ACC112 (cell line): ENCODE data around the gene FBXO11.

Experiments
- H2AFZ ChIP-seq: fragments of 200-600 bp; sonication (generic); one replicate; pipeline ENCODE4 v1.6.0; 2017; ENCODE audit warnings: antibody characterized with exemption, low read length; ENCODE audit not compliant: unreplicated experiment
- H3K27ac ChIP-seq: fragments of 200-600 bp; sonication (generic); 2 replicates; pipeline ENCODE4 v1.5.1; 2014; ENCODE audit warnings: low read depth, mild to moderate bottlenecking, antibody characterized with exemption, low read length, moderate library complexity
- H3K27me3 ChIP-seq: fragments of 200-600 bp; sonication (generic); 2 replicates; pipeline ENCODE4 v1.6.1; 2014; ENCODE audit warnings: mild to moderate bottlenecking, antibody characterized with exemption, low read length, moderate library complexity, mixed read lengths; ENCODE audit not compliant: insufficient read depth
- H3K36me3 ChIP-seq: fragments of 200-600 bp; sonication (generic); 2 replicates; pipeline ENCODE4 v1.6.1; 2016; ENCODE audit warnings: mild to moderate bottlenecking, antibody characterized with exemption, low read length, moderate library complexity, mixed read lengths; ENCODE audit not compliant: insufficient read depth
- H3K4me1 ChIP-seq: fragments of 200-600 bp; sonication (generic); one replicate; pipeline ENCODE4 v1.6.1; 2016; ENCODE audit warnings: low read length, mixed read lengths; ENCODE audit not compliant: insufficient read depth, unreplicated experiment, control insufficient read depth
- H3K4me3 ChIP-seq: fragments of 200-600 bp; sonication (generic); 2 replicates; pipeline ENCODE4 v1.5.1; 2014; ENCODE audit warnings: mild to moderate bottlenecking, low read depth, low read length
- H3K79me2 ChIP-seq: fragments of 200-600 bp; sonication (generic); one replicate; pipeline ENCODE4 v1.6.0; 2016; ENCODE audit warnings: low read length; ENCODE audit not compliant: control insufficient read depth, unreplicated experiment, insufficient read depth

The FBXO11 gene

GRCh38 chr2:47809903-47810302 lies 96.4 kb downstream of the FBXO11 start:
- no peak overlapping the region for H3K27ac ChIP-seq
- H3K4me1 ChIP-seq = peaks cover 15% of the 10 kb centered on the region
- H2AFZ ChIP-seq = no peak overlapping the region
- H3K79me2 ChIP-seq = no peaks in the 10 kb centered on the region
- H3K27me3 ChIP-seq = no peaks in the 10 kb centered on the region
- peaks cover 49% of the 10 kb centered on the region for H3K36me3 ChIP-seq
- no peak overlapping the region for H3K4me3 ChIP-seq

DNA sequence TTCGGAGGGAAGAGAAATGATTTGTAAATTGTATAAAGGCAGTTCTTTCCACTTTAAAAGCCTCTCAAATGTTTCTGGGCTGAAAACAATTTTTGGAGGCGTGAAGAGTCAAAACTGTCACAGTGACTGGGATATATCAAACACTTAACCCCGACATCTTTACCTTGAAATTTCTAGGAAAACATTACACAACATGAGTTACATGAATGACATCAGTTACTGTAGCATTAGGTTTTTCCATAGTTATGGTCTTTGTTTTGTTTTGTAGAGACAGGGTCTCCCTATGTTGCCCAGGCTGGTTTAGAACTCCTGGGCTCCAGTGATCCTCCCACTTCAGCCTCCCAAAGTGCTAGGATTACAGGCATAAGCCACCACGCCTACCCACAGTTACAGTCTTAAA lies 97.7 kb downstream of the FBXO11 start:
- Histone ChIP-seq H3K36me3 (peaks cover 61% of the 10 kb centered on the region), H3K4me1 (peaks cover 15% of the 10 kb centered on the region), H3K79me2 (peaks cover 2% of the 10 kb centered on the region), H3K4me3 (no peak overlapping the region), H2AFZ (no peak overlapping the region), H3K27me3 (no peaks in the 10 kb centered on the region), H3K27ac (no peak overlapping the region)

GRCh38 chr2:47805850-47806249 lies 100.4 kb downstream of the FBXO11 start:
- peaks cover 5% of the 10 kb centered on the region for H3K4me1 ChIP-seq
- peaks cover 5% of the 10 kb centered on the region for H3K79me2 ChIP-seq
- no peaks in the 10 kb centered on the region for H3K27me3 ChIP-seq
- peaks cover 76% of the 10 kb centered on the region for H3K36me3 ChIP-seq
- no peak overlapping the region for H3K27ac ChIP-seq
- H3K4me3 ChIP-seq = no peak overlapping the region
- H2AFZ ChIP-seq = no peak overlapping the region

DNA sequence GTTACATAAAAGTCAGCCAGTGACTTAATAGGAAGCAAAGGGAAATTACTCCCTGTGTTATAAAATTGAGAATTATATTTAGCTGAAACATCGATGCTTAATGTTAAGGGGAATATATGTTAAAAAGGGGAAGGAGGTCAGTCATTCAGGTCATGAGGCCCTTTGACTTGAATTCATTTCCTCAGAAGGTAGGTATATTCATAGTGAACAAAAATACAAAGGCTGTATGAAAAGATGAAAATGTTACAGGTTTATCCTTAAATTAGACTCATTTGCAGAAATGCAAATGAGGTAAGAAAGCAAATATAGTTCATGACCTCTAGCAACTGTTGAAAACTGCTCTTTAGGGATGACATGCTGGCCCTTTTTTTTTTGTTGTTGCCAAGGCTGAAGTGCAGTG lies 102.5 kb downstream of the FBXO11 start:
- H3K4me3 ChIP-seq = no peak overlapping the region
- no peaks in the 10 kb centered on the region for H3K27me3 ChIP-seq
- H2AFZ ChIP-seq = no peak overlapping the region
- H3K79me2 ChIP-seq = peaks cover 16% of the 10 kb centered on the region
- H3K36me3 ChIP-seq = peaks cover 89% of the 10 kb centered on the region
- H3K4me1 ChIP-seq = no peaks in the 10 kb centered on the region
- no peak overlapping the region for H3K27ac ChIP-seq

GRCh38 chr2:47803363-47803762 lies 102.9 kb downstream of the FBXO11 start:
- H2AFZ ChIP-seq = no peak overlapping the region
- no peak overlapping the region for H3K4me3 ChIP-seq
- H3K27ac ChIP-seq = no peak overlapping the region
- H3K27me3 ChIP-seq = no peaks in the 10 kb centered on the region
- H3K79me2 ChIP-seq = peaks cover 16% of the 10 kb centered on the region
- H3K36me3 ChIP-seq = peaks cover 90% of the 10 kb centered on the region
- no peaks in the 10 kb centered on the region for H3K4me1 ChIP-seq

DNA sequence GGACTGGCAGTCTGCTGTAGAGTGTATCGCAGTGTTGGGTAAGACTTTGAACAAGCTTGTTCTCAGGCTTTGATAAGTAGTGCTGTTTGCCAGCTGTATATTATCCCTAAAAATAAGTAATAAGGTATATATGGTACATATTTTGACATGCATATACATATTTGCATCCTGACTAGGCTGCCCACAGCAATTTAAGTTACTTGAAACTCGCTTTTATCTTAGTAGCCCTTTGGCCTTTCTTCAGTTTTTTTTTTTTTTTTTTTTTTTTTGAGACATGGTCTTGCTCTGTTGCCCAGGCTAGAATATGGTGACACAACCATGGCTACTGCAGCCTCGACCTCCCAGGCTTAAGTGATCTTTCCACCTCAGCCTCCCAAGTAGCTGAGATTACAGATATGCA lies 105.2 kb downstream of the FBXO11 start:
- H3K4me3 ChIP-seq = no peak overlapping the region
- peaks cover 91% of the 10 kb centered on the region for H3K36me3 ChIP-seq
- no peak overlapping the region for H2AFZ ChIP-seq
- no peaks in the 10 kb centered on the region for H3K4me1 ChIP-seq
- peaks cover 24% of the 10 kb centered on the region for H3K79me2 ChIP-seq
- H3K27me3 ChIP-seq = no peaks in the 10 kb centered on the region
- no peak overlapping the region for H3K27ac ChIP-seq

GRCh38 chr2:47799031-47799609 lies 107.2 kb downstream of the FBXO11 start:
- H3K27me3 ChIP-seq = no peaks in the 10 kb centered on the region

DNA sequence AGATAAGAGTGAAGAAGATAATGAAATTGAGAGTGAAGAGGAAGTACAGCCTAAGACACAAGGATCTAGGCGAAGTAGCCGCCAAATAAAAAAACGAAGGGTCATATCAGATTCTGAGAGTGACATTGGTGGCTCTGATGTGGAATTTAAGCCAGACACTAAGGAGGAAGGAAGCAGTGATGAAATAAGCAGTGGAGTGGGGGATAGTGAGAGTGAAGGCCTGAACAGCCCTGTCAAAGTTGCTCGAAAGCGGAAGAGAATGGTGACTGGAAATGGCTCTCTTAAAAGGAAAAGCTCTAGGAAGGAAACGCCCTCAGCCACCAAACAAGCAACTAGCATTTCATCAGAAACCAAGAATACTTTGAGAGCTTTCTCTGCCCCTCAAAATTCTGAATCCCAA lies 107.7 kb downstream of the FBXO11 start:
- Histone ChIP-seq H3K27ac (no peak overlapping the region), H2AFZ (no peak overlapping the region), H3K27me3 (no peaks in the 10 kb centered on the region), H3K4me3 (no peak overlapping the region), H3K36me3 (peaks cover 78% of the 10 kb centered on the region), H3K79me2 (peaks cover 39% of the 10 kb centered on the region), H3K4me1 (no peaks in the 10 kb centered on the region)

More at GRCh38 chr2:47799031-47799609, 107.2 kb downstream of the FBXO11 start:
- no peaks in the 10 kb centered on the region for H3K4me1 ChIP-seq
- H3K4me3 ChIP-seq = no peak overlapping the region
- peaks cover 83% of the 10 kb centered on the region for H3K36me3 ChIP-seq
- no peak overlapping the region for H2AFZ ChIP-seq
- H3K79me2 ChIP-seq = peaks cover 40% of the 10 kb centered on the region
- no peak overlapping the region for H3K27ac ChIP-seq

- H3K4me1 ChIP-seq = no peaks in the 10 kb centered on the region
- H3K79me2 ChIP-seq = peaks cover 52% of the 10 kb centered on the region
- peaks cover 56% of the 10 kb centered on the region for H3K36me3 ChIP-seq
Observed at GRCh38 chr2:47796090-47796697, 110.1 kb downstream of the FBXO11 start.

GRCh38 chr2:47785986-47786385 lies 120.3 kb downstream of the FBXO11 start:
- no peak overlapping the region; the same call in 1 of the 2 replicates for H3K4me3 ChIP-seq
- no peak overlapping the region for H3K27ac ChIP-seq
- peaks cover 65% of the 10 kb centered on the region for H3K79me2 ChIP-seq
- peaks cover 14% of the 10 kb centered on the region; the same call in 1 of the 2 replicates for H3K36me3 ChIP-seq
- H3K4me1 ChIP-seq = peaks cover 21% of the 10 kb centered on the region
- no peaks in the 10 kb centered on the region for H3K27me3 ChIP-seq
- no peak overlapping the region for H2AFZ ChIP-seq

More at GRCh38 chr2:47796090-47796697, 110.1 kb downstream of the FBXO11 start:
- H2AFZ ChIP-seq = no peak overlapping the region
- H3K27ac ChIP-seq = no peak overlapping the region
- H3K4me3 ChIP-seq = no peak overlapping the region
- no peaks in the 10 kb centered on the region for H3K27me3 ChIP-seq

DNA sequence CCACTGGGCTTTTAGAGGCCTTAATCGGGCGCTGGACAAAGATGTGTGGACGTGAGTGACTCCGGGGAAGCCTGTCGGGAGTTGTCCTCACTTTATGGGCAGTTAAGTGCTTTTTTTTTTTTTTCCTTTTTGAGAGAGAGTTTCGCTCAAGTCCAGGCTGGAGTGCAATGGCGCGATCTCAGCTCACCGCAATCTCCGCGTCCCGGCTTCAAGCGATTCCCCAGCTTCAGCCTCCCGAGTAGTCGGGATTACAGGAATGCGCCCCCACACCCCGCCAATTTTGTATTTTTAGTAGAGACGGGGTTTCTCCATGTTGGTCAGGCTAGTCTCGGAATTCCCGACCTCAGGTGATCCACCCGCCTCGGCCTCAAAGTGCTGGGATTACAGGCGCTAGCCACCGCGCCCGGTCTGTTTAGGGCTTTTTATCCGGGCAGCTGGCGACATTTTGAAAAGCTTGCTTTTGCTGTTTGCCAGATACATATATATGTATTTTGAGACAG lies 121.9 kb downstream of the FBXO11 start:
- peaks cover 50% of the 10 kb centered on the region for H3K79me2 ChIP-seq
- H3K27ac ChIP-seq = peak overlapping the region; percentile 31; the same call in 1 of the 2 replicates
- no peaks in the 10 kb centered on the region for H3K27me3 ChIP-seq
- H3K36me3 ChIP-seq = peaks cover 6% of the 10 kb centered on the region; the same call in 1 of the 2 replicates
- no peak overlapping the region for H2AFZ ChIP-seq
- H3K4me1 ChIP-seq = peaks cover 21% of the 10 kb centered on the region
- H3K4me3 ChIP-seq = peak overlapping the region; percentile 93
